ENCODE measurements around the gene IFI44L. TPM values are rescaled to one million over a fixed set of nuclear protein-coding genes. Genes with fewer than 3 reads are reported as not detected.

IFI44L gene
- total RNA-seq, 1 experiment from 2014 or later, result not detected

GRCh38 chr1:78652019-78652560 lies 31.8 kb downstream of the IFI44L start:
- no peak overlapping the region for H3K4me3 ChIP-seq (ENCODE audit: insufficient read depth, low read depth, low read length)
- H3K36me3 ChIP-seq (replicated peaks; ENCODE audit: control insufficient read depth, insufficient read depth, low read length), result no peaks in the 10 kb centered on the region
- H3K27me3 ChIP-seq (ENCODE audit: control insufficient read depth, insufficient read depth, low read length), result peaks cover 4% of the 10 kb centered on the region; the same call in 1 of the 2 replicates
- DNase-seq, result no peak

GRCh38 chr1:78658901-78659300 lies 38.7 kb downstream of the IFI44L start:
- Histone ChIP-seq H3K4me3 (ENCODE audit: insufficient read depth, low read depth, low read length) (no peak overlapping the region), H3K36me3 (replicated peaks; ENCODE audit: control insufficient read depth, insufficient read depth, low read length) (no peaks in the 10 kb centered on the region), H3K27me3 (ENCODE audit: control insufficient read depth, insufficient read depth, low read length) (peaks cover 4% of the 10 kb centered on the region; the same call in 1 of the 2 replicates)
- no peak for DNase-seq

- DNase-seq, result no peak
These were observed 43.7 kb downstream of the IFI44L start for GRCh38 chr1:78663923-78664322.

GRCh38 chr1:78664763-78665162 lies 44.5 kb downstream of the IFI44L start:
- Histone ChIP-seq H3K36me3 (replicated peaks; ENCODE audit: control insufficient read depth, insufficient read depth, low read length) (no peaks in the 10 kb centered on the region), H3K27me3 (ENCODE audit: control insufficient read depth, insufficient read depth, low read length) (no peaks in the 10 kb centered on the region; the same call in 1 of the 2 replicates), H3K4me3 (ENCODE audit: insufficient read depth, low read depth, low read length) (no peak overlapping the region)
- no peak for DNase-seq

More at GRCh38 chr1:78663923-78664322, 43.7 kb downstream of the IFI44L start:
- Histone ChIP-seq H3K4me3 (ENCODE audit: insufficient read depth, low read depth, low read length) (no peak overlapping the region), H3K27me3 (ENCODE audit: control insufficient read depth, insufficient read depth, low read length) (no peaks in the 10 kb centered on the region; the same call in 1 of the 2 replicates), H3K36me3 (replicated peaks; ENCODE audit: control insufficient read depth, insufficient read depth, low read length) (no peaks in the 10 kb centered on the region)

GRCh38 chr1:78665809-78666208 lies 45.6 kb downstream of the IFI44L start:
- no peaks in the 10 kb centered on the region; the same call in 1 of the 2 replicates for H3K27me3 ChIP-seq (ENCODE audit: control insufficient read depth, insufficient read depth, low read length)
- DNase-seq, result no peak

GRCh38 chr1:78667939-78668338 lies 47.7 kb downstream of the IFI44L start:
- Histone ChIP-seq H3K36me3 (replicated peaks; ENCODE audit: control insufficient read depth, insufficient read depth, low read length) (no peaks in the 10 kb centered on the region), H3K27me3 (ENCODE audit: control insufficient read depth, insufficient read depth, low read length) (no peaks in the 10 kb centered on the region; the same call in 1 of the 2 replicates), H3K4me3 (ENCODE audit: insufficient read depth, low read depth, low read length) (no peak overlapping the region)
- no peak for DNase-seq

More at GRCh38 chr1:78665809-78666208, 45.6 kb downstream of the IFI44L start:
- Histone ChIP-seq H3K36me3 (replicated peaks; ENCODE audit: control insufficient read depth, insufficient read depth, low read length) (no peaks in the 10 kb centered on the region), H3K4me3 (ENCODE audit: insufficient read depth, low read depth, low read length) (no peak overlapping the region)

GRCh38 chr1:78668427-78668826 lies 48.2 kb downstream of the IFI44L start:
- no peaks in the 10 kb centered on the region for H3K36me3 ChIP-seq (replicated peaks; ENCODE audit: control insufficient read depth, insufficient read depth, low read length)
- H3K4me3 ChIP-seq (ENCODE audit: insufficient read depth, low read depth, low read length), result no peak overlapping the region
- H3K27me3 ChIP-seq (ENCODE audit: control insufficient read depth, insufficient read depth, low read length), result no peaks in the 10 kb centered on the region; the same call in 1 of the 2 replicates
- no peak for DNase-seq

- no peaks in the 10 kb centered on the region; the same call in 1 of the 2 replicates for H3K27me3 ChIP-seq (ENCODE audit: control insufficient read depth, insufficient read depth, low read length)
- H3K4me3 ChIP-seq (ENCODE audit: insufficient read depth, low read depth, low read length), result no peak overlapping the region
- no peaks in the 10 kb centered on the region for H3K36me3 ChIP-seq (replicated peaks; ENCODE audit: control insufficient read depth, insufficient read depth, low read length)
- DNase-seq, result no peak
These were observed 52.2 kb downstream of the IFI44L start for GRCh38 chr1:78672428-78672827.

- Histone ChIP-seq H3K27me3 (ENCODE audit: control insufficient read depth, insufficient read depth, low read length) (no peaks in the 10 kb centered on the region; the same call in 1 of the 2 replicates), H3K36me3 (replicated peaks; ENCODE audit: control insufficient read depth, insufficient read depth, low read length) (no peaks in the 10 kb centered on the region), H3K4me3 (ENCODE audit: insufficient read depth, low read depth, low read length) (no peak overlapping the region)
- DNase-seq, result no peak
These were observed 52.9 kb downstream of the IFI44L start for GRCh38 chr1:78673120-78673519.

GRCh38 chr1:78676347-78676982 lies 56.2 kb downstream of the IFI44L start:
- Histone ChIP-seq H3K36me3 (replicated peaks; ENCODE audit: control insufficient read depth, insufficient read depth, low read length) (no peaks in the 10 kb centered on the region), H3K4me3 (ENCODE audit: insufficient read depth, low read depth, low read length) (no peak overlapping the region), H3K27me3 (ENCODE audit: control insufficient read depth, insufficient read depth, low read length) (no peaks in the 10 kb centered on the region; the same call in 1 of the 2 replicates)
- DNase-seq, result no peak

GRCh38 chr1:78676993-78677392 lies 56.7 kb downstream of the IFI44L start:
- no peaks in the 10 kb centered on the region for H3K36me3 ChIP-seq (replicated peaks; ENCODE audit: control insufficient read depth, insufficient read depth, low read length)
- no peaks in the 10 kb centered on the region; the same call in 1 of the 2 replicates for H3K27me3 ChIP-seq (ENCODE audit: control insufficient read depth, insufficient read depth, low read length)
- H3K4me3 ChIP-seq (ENCODE audit: insufficient read depth, low read depth, low read length), result no peak overlapping the region
- DNase-seq, result no peak

- no peak for DNase-seq
- Histone ChIP-seq H3K4me3 (ENCODE audit: insufficient read depth, low read depth, low read length) (no peak overlapping the region), H3K27me3 (ENCODE audit: control insufficient read depth, insufficient read depth, low read length) (no peaks in the 10 kb centered on the region; the same call in 1 of the 2 replicates), H3K36me3 (replicated peaks; ENCODE audit: control insufficient read depth, insufficient read depth, low read length) (no peaks in the 10 kb centered on the region)
These were observed 57.5 kb downstream of the IFI44L start for GRCh38 chr1:78677788-78678187.

- DNase-seq, result no peak
- no peaks in the 10 kb centered on the region for H3K36me3 ChIP-seq (replicated peaks; ENCODE audit: control insufficient read depth, insufficient read depth, low read length)
These were observed 58.1 kb downstream of the IFI44L start for GRCh38 chr1:78678324-78678723.

GRCh38 chr1:78681265-78681664 lies 61.0 kb downstream of the IFI44L start:
- Histone ChIP-seq H3K27me3 (ENCODE audit: control insufficient read depth, insufficient read depth, low read length) (no peaks in the 10 kb centered on the region; the same call in 1 of the 2 replicates), H3K4me3 (ENCODE audit: insufficient read depth, low read depth, low read length) (no peak overlapping the region), H3K36me3 (replicated peaks; ENCODE audit: control insufficient read depth, insufficient read depth, low read length) (no peaks in the 10 kb centered on the region)
- DNase-seq, result no peak

More at GRCh38 chr1:78678324-78678723, 58.1 kb downstream of the IFI44L start:
- Histone ChIP-seq H3K27me3 (ENCODE audit: control insufficient read depth, insufficient read depth, low read length) (no peaks in the 10 kb centered on the region; the same call in 1 of the 2 replicates), H3K4me3 (ENCODE audit: insufficient read depth, low read depth, low read length) (no peak overlapping the region)

- no peaks in the 10 kb centered on the region for H3K36me3 ChIP-seq (replicated peaks; ENCODE audit: control insufficient read depth, insufficient read depth, low read length)
- H3K4me3 ChIP-seq (ENCODE audit: insufficient read depth, low read depth, low read length), result no peak overlapping the region
- no peaks in the 10 kb centered on the region; the same call in 1 of the 2 replicates for H3K27me3 ChIP-seq (ENCODE audit: control insufficient read depth, insufficient read depth, low read length)
- DNase-seq, result no peak
These were observed 62.2 kb downstream of the IFI44L start for GRCh38 chr1:78682496-78682895.
